GM08714 (cell line): ENCODE results near the gene SMIM44.

Experiments
- H3K4me3 ChIP-seq: fragments of 200-500 bp; sonication (Bioruptor generic); 2 replicates; pipeline ENCODE4 v1.5.1; 2014; ENCODE audit warnings: mild to moderate bottlenecking, low read length, inconsistent platforms
- ZNF274 ChIP-seq: IDR thresholded peaks from 2 replicates; pipeline ENCODE4 v1.6.1; 2012; ENCODE audit warnings: mild to moderate bottlenecking, low read depth, low read length

SMIM44 gene

GRCh38 chr19:3467437-3468198 is 15.6 kb downstream of the SMIM44 start:
- no peak for TF ChIP-seq ZNF274
- no peak overlapping the region for H3K4me3 ChIP-seq

GRCh38 chr19:3466635-3467034 is 16.6 kb downstream of the SMIM44 start:
- no peak overlapping the region for H3K4me3 ChIP-seq
- no peak for TF ChIP-seq ZNF274

GRCh38 chr19:3465552-3465951 is 17.7 kb downstream of the SMIM44 start:
- TF ChIP-seq ZNF274: no peak
- no peak overlapping the region for H3K4me3 ChIP-seq

- no peak overlapping the region for H3K4me3 ChIP-seq
- no peak for TF ChIP-seq ZNF274
Observed at GRCh38 chr19:3464587-3465235, 18.5 kb downstream of the SMIM44 start.

- TF ChIP-seq ZNF274: no peak
- no peak overlapping the region for H3K4me3 ChIP-seq
Observed at GRCh38 chr19:3463714-3464586, 19.3 kb downstream of the SMIM44 start.

- TF ChIP-seq ZNF274: no peak
- no peak overlapping the region for H3K4me3 ChIP-seq
Observed at GRCh38 chr19:3462991-3463713, 20.1 kb downstream of the SMIM44 start.

GRCh38 chr19:3459965-3460582 is 23.2 kb downstream of the SMIM44 start:
- TF ChIP-seq ZNF274: no peak
- H3K4me3 ChIP-seq: no peak overlapping the region

- TF ChIP-seq ZNF274: no peak
- H3K4me3 ChIP-seq: no peak overlapping the region
Observed at GRCh38 chr19:3459089-3459881, 24.0 kb downstream of the SMIM44 start.

GRCh38 chr19:3458229-3459088 is 24.8 kb downstream of the SMIM44 start:
- TF ChIP-seq ZNF274: no peak
- no peak overlapping the region for H3K4me3 ChIP-seq

- TF ChIP-seq ZNF274: no peak
- H3K4me3 ChIP-seq: no peak overlapping the region
Observed at GRCh38 chr19:3457528-3458228, 25.6 kb downstream of the SMIM44 start.

GRCh38 chr19:3456925-3457527 is 26.2 kb downstream of the SMIM44 start:
- TF ChIP-seq ZNF274: no peak
- no peak overlapping the region for H3K4me3 ChIP-seq
